ENCODE measurements around the gene SEC16A.

GRCh38 chr9:136453326-136453725, 29.5 kb downstream of the SEC16A start:
- TF ChIP-seq ELF4 (IDR thresholded peaks at IDR 0.05), result no peak
- TF ChIP-seq ZNF384 (IDR thresholded peaks at IDR 0.05), result no peak
- no peak for TF ChIP-seq PKNOX1 (IDR thresholded peaks at IDR 0.05)
- TF ChIP-seq FOXA1 (IDR thresholded peaks at IDR 0.05), result no peak
- TF ChIP-seq SUZ12 (IDR thresholded peaks at IDR 0.05), result no peak
- no peak for TF ChIP-seq LEF1 (IDR thresholded peaks at IDR 0.05; ENCODE audit: borderline replicate concordance)
- TF ChIP-seq TARDBP (IDR thresholded peaks at IDR 0.05), result no peak
- TF ChIP-seq NFRKB (IDR thresholded peaks at IDR 0.05), result no peak
- no peak for TF ChIP-seq CTBP1 (IDR thresholded peaks at IDR 0.05; ENCODE audit: borderline replicate concordance)
- no peak for TF ChIP-seq FOXM1 (IDR thresholded peaks at IDR 0.05; ENCODE audit: borderline replicate concordance)
- no peak for TF ChIP-seq ARNT (IDR thresholded peaks at IDR 0.05)
- TF ChIP-seq L3MBTL2 (conservative IDR thresholded peaks at IDR 0.05), result no peak

Data from HEK293T (cell line).